IPS DF 6.9 (cell line): ENCODE measurements around the gene DNAJB13.

Source experiments
- DNase-seq: peaks from one replicate; pipeline ENCODE4 v3.0.0-alpha.2; 2013; ENCODE audit warnings: low read depth, low spot score
- H3K27ac ChIP-seq: one replicate; pipeline ENCODE4 v1.5.1; 2013; ENCODE audit warnings: low read length, control low read depth
- H3K27me3 ChIP-seq: 2 replicates; pipeline ENCODE4 v1.6.1; 2013; ENCODE audit warnings: mild to moderate bottlenecking, low read length; ENCODE audit not compliant: control insufficient read depth, insufficient read depth
- H3K36me3 ChIP-seq: 2 replicates; pipeline ENCODE4 v1.6.1; 2013; ENCODE audit warnings: low read length; ENCODE audit not compliant: control insufficient read depth, insufficient read depth
- H3K4me1 ChIP-seq: 2 replicates; pipeline ENCODE4 v1.6.1; 2013; ENCODE audit warnings: low read length; ENCODE audit not compliant: control insufficient read depth, insufficient read depth
- H3K4me3 ChIP-seq: 2 replicates; pipeline ENCODE4 v1.5.1; 2013; ENCODE audit warnings: mild to moderate bottlenecking, low read length
- H3K9me3 ChIP-seq: 2 replicates; pipeline ENCODE4 v1.6.1; 2013; ENCODE audit warnings: low read length, inconsistent platforms; ENCODE audit not compliant: control insufficient read depth, insufficient read depth
- WGBS: extraction: QIAGEN DNeasy Blood & Tissue Kit; methylation state at CpG from one replicate; pipeline ENCODE4 v1.1.7; 2013; ENCODE audit warnings: mixed read lengths, missing lambda C conversion rate; ENCODE audit not compliant: insufficient read length, insufficient coverage; 5-methylcytosine and 5-hydroxymethylcytosine counted together

Gene DNAJB13

DNA sequence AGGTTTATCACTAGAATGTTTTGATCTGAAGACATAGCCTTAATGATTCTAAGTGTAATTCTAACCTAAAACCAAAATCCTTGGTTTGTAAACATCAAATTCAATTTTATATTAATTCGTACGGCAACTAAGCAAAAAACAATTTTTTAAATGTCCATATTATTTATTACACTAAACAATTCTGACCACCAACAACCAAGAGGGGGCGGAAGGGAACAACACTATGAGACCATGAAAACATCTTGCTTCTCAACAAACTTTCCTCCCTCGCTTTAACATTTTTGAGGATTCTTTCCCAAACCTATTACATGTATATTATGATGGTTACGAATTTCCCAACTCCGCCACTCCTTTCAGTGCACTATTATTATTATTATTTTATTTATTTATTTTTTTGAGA, 38.3 kb downstream of the DNAJB13 start:
- 100% methylated on average over 2 of the region's 6 CpGs for WGBS
- no peaks in the 10 kb centered on the region for H3K9me3 ChIP-seq
- H3K27me3 ChIP-seq: no peaks in the 10 kb centered on the region
- no peaks in the 10 kb centered on the region for H3K36me3 ChIP-seq
- H3K4me3 ChIP-seq: no peak overlapping the region
- DNase-seq: no peak
- peaks cover 2% of the 10 kb centered on the region; the same call in 1 of the 2 replicates for H3K4me1 ChIP-seq
- H3K27ac ChIP-seq: no peak overlapping the region

- Histone ChIP-seq H3K4me3 (no peak overlapping the region), H3K4me1 (peaks cover 2% of the 10 kb centered on the region; the same call in 1 of the 2 replicates), H3K36me3 (no peaks in the 10 kb centered on the region), H3K9me3 (no peaks in the 10 kb centered on the region), H3K27me3 (no peaks in the 10 kb centered on the region), H3K27ac (no peak overlapping the region)
- WGBS: no CpG with 5 or more reads among the region's 2 CpGs
- no peak for DNase-seq
Measured at GRCh38 chr11:73990730-73991129, 39.9 kb downstream of the DNAJB13 start.

- peaks cover 2% of the 10 kb centered on the region; the same call in 1 of the 2 replicates for H3K4me1 ChIP-seq
- no peaks in the 10 kb centered on the region for H3K9me3 ChIP-seq
- no peaks in the 10 kb centered on the region for H3K27me3 ChIP-seq
- no peak overlapping the region for H3K27ac ChIP-seq
- WGBS: no CpG with 5 or more reads among the region's 6 CpGs
- no peak overlapping the region for H3K4me3 ChIP-seq
- H3K36me3 ChIP-seq: no peaks in the 10 kb centered on the region
- no peak for DNase-seq
Measured at GRCh38 chr11:73991471-73992006, 40.7 kb downstream of the DNAJB13 start.

- no CpG with 5 or more reads among the region's 2 CpGs for WGBS
- Histone ChIP-seq H3K36me3 (no peaks in the 10 kb centered on the region), H3K27me3 (no peaks in the 10 kb centered on the region), H3K9me3 (no peaks in the 10 kb centered on the region), H3K27ac (no peak overlapping the region), H3K4me3 (no peak overlapping the region), H3K4me1 (peaks cover 2% of the 10 kb centered on the region; the same call in 1 of the 2 replicates)
- no peak for DNase-seq
Measured at GRCh38 chr11:73995247-73995646, 44.4 kb downstream of the DNAJB13 start.

GRCh38 chr11:73995731-73996130, 44.9 kb downstream of the DNAJB13 start:
- peaks cover 2% of the 10 kb centered on the region; the same call in 1 of the 2 replicates for H3K4me1 ChIP-seq
- no peak overlapping the region for H3K27ac ChIP-seq
- DNase-seq: no peak
- no CpG with 5 or more reads among the region's 2 CpGs for WGBS
- no peaks in the 10 kb centered on the region for H3K36me3 ChIP-seq
- H3K9me3 ChIP-seq: no peaks in the 10 kb centered on the region
- H3K4me3 ChIP-seq: no peak overlapping the region
- no peaks in the 10 kb centered on the region for H3K27me3 ChIP-seq

DNA sequence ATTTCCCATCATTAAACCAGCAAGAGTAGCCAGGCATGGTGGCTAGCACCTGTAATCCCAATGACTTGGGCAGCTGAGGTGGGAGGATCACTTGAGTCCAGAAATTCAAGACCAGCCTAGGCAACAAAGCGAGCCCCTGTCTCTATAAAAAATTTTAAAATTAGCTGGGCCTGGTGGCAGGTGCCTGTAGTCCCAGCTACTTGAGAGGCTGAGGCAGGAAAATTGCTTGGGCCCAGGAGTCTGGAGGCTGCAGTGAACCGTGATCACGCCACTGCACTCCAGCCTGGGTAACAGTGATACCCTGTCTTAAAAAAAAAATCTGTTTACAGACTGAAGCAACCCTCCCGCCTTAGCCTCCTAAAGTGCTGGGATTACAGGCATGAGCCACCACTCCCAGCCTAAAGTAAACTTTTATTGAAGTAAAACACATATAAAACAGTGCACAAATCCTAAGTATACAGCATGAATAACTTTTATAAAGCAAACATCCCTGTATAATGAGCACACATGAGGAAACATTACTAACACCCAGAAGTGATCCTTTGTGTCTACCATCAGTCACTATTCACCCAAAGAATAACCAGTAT, 45.4 kb downstream of the DNAJB13 start:
- no peak overlapping the region for H3K4me3 ChIP-seq
- H3K27me3 ChIP-seq: no peaks in the 10 kb centered on the region
- H3K9me3 ChIP-seq: no peaks in the 10 kb centered on the region
- H3K36me3 ChIP-seq: no peaks in the 10 kb centered on the region
- no peak overlapping the region for H3K27ac ChIP-seq
- H3K4me1 ChIP-seq: peaks cover under 1% of the 10 kb centered on the region; the same call in 1 of the 2 replicates
- no CpG with 5 or more reads among the region's 4 CpGs for WGBS
- DNase-seq: no peak

DNA sequence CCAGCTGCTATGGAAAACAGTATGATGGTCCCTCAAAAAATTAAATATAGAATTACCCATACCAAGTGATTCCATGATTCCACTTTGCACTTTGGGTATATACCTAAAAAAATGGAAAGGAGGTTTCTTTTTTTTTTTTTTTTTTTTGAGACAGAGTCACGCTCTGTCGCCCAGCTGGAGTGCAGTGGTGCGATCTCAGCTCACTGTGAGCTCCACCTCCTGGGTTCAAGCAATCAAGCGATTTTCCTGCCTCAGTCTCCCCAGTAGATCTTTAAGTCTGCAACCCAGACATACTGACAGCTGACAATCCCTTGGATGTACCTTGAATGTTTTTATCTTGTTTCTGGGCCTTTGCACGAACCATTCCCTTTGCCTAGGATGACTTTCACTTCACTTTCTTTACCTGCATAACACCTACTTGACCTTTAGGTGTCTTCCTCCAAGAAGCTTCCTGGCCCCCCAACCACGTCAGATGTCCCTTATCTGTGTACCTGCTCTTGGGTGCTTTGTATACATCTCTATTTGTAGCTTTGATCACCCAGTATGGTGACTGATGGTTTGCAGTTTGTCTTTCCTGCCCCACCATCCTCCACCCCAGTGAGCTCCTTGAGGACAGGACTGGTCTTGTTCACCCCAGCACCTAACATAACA, 46.4 kb downstream of the DNAJB13 start:
- no peak for DNase-seq
- no CpG with 5 or more reads among the region's 6 CpGs for WGBS
- Histone ChIP-seq H3K27me3 (no peaks in the 10 kb centered on the region), H3K9me3 (no peaks in the 10 kb centered on the region), H3K36me3 (no peaks in the 10 kb centered on the region), H3K4me3 (no peak overlapping the region), H3K27ac (no peak overlapping the region), H3K4me1 (no peaks in the 10 kb centered on the region)

GRCh38 chr11:73998846-73999575, 48.2 kb downstream of the DNAJB13 start:
- no peaks in the 10 kb centered on the region for H3K36me3 ChIP-seq
- no peaks in the 10 kb centered on the region for H3K9me3 ChIP-seq
- H3K4me3 ChIP-seq: no peak overlapping the region
- no peak for DNase-seq
- no CpG with 5 or more reads among the region's 13 CpGs for WGBS
- H3K27ac ChIP-seq: no peak overlapping the region
- H3K27me3 ChIP-seq: no peaks in the 10 kb centered on the region
- H3K4me1 ChIP-seq: no peaks in the 10 kb centered on the region

DNA sequence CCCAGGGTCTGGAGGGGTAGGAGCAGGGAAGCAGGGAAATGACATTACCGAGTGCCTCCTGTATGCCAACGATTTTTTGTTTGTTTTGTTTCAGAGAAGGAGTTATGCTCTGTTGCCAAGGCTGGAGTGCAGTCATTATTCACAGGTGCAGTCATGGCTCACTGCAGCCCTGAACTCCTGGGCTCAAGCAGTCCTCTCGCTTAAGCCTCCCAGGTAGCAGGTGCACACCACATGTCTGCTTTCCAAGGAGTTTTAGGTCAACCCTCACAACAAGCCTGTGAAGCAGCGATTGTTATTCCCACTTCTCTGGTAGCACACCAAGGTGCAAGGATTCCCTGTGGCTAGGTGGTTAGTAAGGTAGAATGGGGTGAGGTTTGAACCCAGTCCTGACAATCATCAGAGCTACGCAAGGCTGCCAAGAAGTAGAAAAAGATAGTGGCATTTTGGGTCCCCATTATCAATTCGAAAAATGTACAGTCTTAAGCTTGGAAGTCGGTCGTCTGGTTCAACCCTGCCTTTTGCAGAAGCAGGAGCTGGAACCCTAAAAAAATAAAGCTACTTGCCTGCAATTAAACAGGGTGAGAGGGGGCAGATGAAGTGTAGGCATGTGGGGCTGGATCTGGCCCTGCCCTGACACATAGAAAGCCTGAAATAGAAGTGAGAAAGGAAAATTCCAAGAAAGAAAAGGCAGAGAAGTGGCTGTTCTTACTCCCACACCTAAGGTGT, 48.9 kb downstream of the DNAJB13 start:
- H3K9me3 ChIP-seq: no peaks in the 10 kb centered on the region
- no peaks in the 10 kb centered on the region for H3K4me1 ChIP-seq
- H3K36me3 ChIP-seq: no peaks in the 10 kb centered on the region
- H3K27ac ChIP-seq: no peak overlapping the region
- no CpG with 5 or more reads among the region's 8 CpGs for WGBS
- no peak for DNase-seq
- H3K4me3 ChIP-seq: no peak overlapping the region
- H3K27me3 ChIP-seq: no peaks in the 10 kb centered on the region
